OCI-LY1 (cell line): ENCODE results near the gene ZNF521.

Experiments
- H2AFZ ChIP-seq: fragments of 200-600 bp; sonication (generic), shearing (Covaris generic); 2 replicates; pipeline ENCODE4 v1.6.0; 2014; ENCODE audit warnings: antibody characterized with exemption, mild to moderate bottlenecking, low read length
- H3F3A ChIP-seq: fragments of 200-600 bp; sonication (generic), shearing (Covaris generic); 2 replicates; pipeline ENCODE4 v1.6.0; 2014; ENCODE audit warnings: mild to moderate bottlenecking, antibody characterized with exemption, low read length, moderate library complexity; ENCODE audit not compliant: insufficient read depth
- H3K27ac ChIP-seq: fragments of 200-600 bp; sonication (generic); 2 replicates; pipeline ENCODE4 v1.5.1; 2014; ENCODE audit warnings: low read length, mixed run types, mild to moderate bottlenecking, low read depth; ENCODE audit not compliant: poor library complexity, severe bottlenecking
- H3K27me3 ChIP-seq: fragments of 200-600 bp; sonication (generic); 2 replicates; pipeline ENCODE4 v1.6.0; 2014; ENCODE audit warnings: antibody characterized with exemption, mild to moderate bottlenecking, low read length, moderate library complexity; ENCODE audit not compliant: insufficient read depth
- H3K36me3 ChIP-seq: fragments of 200-600 bp; sonication (generic); 2 replicates; pipeline ENCODE4 v1.6.1; 2014; ENCODE audit warnings: mild to moderate bottlenecking, antibody characterized with exemption, low read length, moderate library complexity, mixed read lengths; ENCODE audit not compliant: insufficient read depth
- H3K4me1 ChIP-seq: fragments of 200-600 bp; sonication (generic); 2 replicates; pipeline ENCODE4 v1.5.1; 2014; ENCODE audit warnings: mild to moderate bottlenecking, low read length, moderate library complexity; ENCODE audit not compliant: insufficient read depth, severe bottlenecking
- H3K4me2 ChIP-seq: fragments of 200-600 bp; sonication (generic), shearing (Covaris generic); 2 replicates; pipeline ENCODE4 v1.6.1; 2014; ENCODE audit warnings: low read length
- H3K4me3 ChIP-seq: fragments of 200-600 bp; sonication (generic); 2 replicates; pipeline ENCODE4 v1.5.1; 2014; ENCODE audit warnings: low read length, low read depth, mild to moderate bottlenecking, mixed read lengths; ENCODE audit not compliant: poor library complexity, severe bottlenecking
- H3K79me2 ChIP-seq: fragments of 200-600 bp; shearing (Covaris generic); 2 replicates; pipeline ENCODE4 v1.6.1; 2016; ENCODE audit warnings: mixed run types, low read length, mixed read lengths; ENCODE audit not compliant: insufficient read depth
- H3K9ac ChIP-seq: fragments of 200-600 bp; sonication (generic), shearing (Covaris generic); 2 replicates; pipeline ENCODE4 v1.6.1; 2014; ENCODE audit warnings: mild to moderate bottlenecking, low read length, mixed read lengths
- H3K9me2 ChIP-seq: fragments of 200-600 bp; sonication (generic), shearing (Covaris generic); 2 replicates; pipeline ENCODE4 v1.6.1; 2014; ENCODE audit warnings: low read depth, mild to moderate bottlenecking, low read length, mixed read lengths
- H3K9me3 ChIP-seq: fragments of 200-600 bp; shearing (Covaris generic); 2 replicates; pipeline ENCODE4 v1.6.1; 2014; ENCODE audit warnings: low read length, mixed read lengths
- H4K20me1 ChIP-seq: fragments of 200-600 bp; sonication (generic), shearing (Covaris generic); 2 replicates; pipeline ENCODE4 v1.6.0; 2016; ENCODE audit warnings: mild to moderate bottlenecking, low read length; ENCODE audit not compliant: insufficient read depth
- CTCF ChIP-seq: fragments of 200-600 bp; sonication (generic), shearing (Covaris generic); IDR thresholded peaks from 2 replicates; pipeline ENCODE4 v1.5.1; 2017; ENCODE audit warnings: mild to moderate bottlenecking, antibody characterized with exemption, low read length, moderate library complexity, mixed read lengths
- EZH2 ChIP-seq: fragments of 200-600 bp; sonication (generic), shearing (Covaris generic); IDR thresholded peaks from 2 replicates; pipeline ENCODE4 v1.8.0; 2017; ENCODE audit warnings: borderline replicate concordance, mixed run types, mild to moderate bottlenecking, antibody characterized with exemption, low read length, moderate library complexity, mixed read lengths

Gene ZNF521

DNA sequence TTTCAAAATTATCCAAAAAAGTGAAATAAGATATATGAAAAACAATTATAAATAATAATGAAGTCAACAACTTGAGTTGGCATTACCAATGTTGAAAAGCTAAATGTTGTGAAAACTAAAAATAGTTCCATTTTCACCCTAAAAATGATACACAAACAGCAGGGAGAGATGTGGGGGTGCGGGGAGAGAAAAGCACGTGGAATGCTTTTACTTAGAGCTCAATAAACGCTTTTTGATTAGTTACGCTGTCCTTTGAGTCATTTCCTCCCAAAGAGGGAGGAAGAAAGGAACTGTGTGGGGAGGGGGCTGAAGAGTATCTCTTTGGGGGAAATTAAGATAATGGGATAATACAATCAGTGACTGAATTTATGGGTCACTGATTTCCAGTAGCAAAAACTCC, 29.2 kb downstream of the ZNF521 start:
- no peak overlapping the region for H3K4me2 ChIP-seq
- H3K9me2 ChIP-seq = no peaks in the 10 kb centered on the region
- H3K4me1 ChIP-seq = peaks cover 36% of the 10 kb centered on the region
- no peak overlapping the region for H3K4me3 ChIP-seq
- H4K20me1 ChIP-seq = no peaks in the 10 kb centered on the region
- TF ChIP-seq CTCF (no peak), EZH2 (no peak)
- no peaks in the 10 kb centered on the region for H3K79me2 ChIP-seq
- no peaks in the 10 kb centered on the region for H3K9me3 ChIP-seq
- no peaks in the 10 kb centered on the region for H3K27me3 ChIP-seq
- H3K9ac ChIP-seq = no peak overlapping the region
- peaks cover 25% of the 10 kb centered on the region for H3K36me3 ChIP-seq
- peak overlapping the region; percentile 50 for H3K27ac ChIP-seq
- H3F3A ChIP-seq = no peaks in the 10 kb centered on the region
- no peak overlapping the region for H2AFZ ChIP-seq

DNA sequence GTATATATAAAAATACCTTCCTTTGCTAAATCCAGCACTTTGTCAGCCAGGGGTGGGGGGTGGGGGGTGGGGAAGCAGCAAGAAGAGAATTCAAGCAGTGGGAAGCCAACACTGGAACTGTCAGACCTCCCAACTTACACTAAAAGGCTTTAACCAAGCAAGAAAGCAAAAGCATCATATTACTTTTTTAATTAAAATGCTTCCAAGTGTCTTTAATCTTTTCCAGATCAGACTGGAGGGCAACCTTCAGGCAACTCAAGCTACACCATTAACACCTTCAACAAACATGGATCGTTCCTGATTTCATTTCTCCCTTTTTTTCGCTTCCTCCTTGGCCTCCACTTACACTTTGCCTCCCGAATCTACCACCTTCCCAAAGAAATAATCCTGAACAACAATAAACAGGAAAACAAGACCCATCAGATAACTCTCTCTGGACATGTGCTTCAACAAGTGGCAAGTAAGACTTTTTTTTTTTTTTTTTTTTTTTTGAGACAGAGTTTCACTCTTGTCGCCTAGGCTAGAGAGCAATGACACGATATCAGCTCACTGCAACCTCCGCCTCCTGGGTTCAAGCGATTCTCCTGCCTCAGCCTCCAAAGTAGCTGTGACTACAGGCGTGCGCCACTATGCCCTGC, 35.5 kb downstream of the ZNF521 start:
- H3K4me2 ChIP-seq = no peak overlapping the region
- no peaks in the 10 kb centered on the region for H3K79me2 ChIP-seq
- no peak overlapping the region for H3K9ac ChIP-seq
- no peaks in the 10 kb centered on the region for H3K9me3 ChIP-seq
- H3K4me1 ChIP-seq = peaks cover 19% of the 10 kb centered on the region
- H4K20me1 ChIP-seq = no peaks in the 10 kb centered on the region
- peaks cover 27% of the 10 kb centered on the region for H3K36me3 ChIP-seq
- H3K9me2 ChIP-seq = no peaks in the 10 kb centered on the region
- no peak overlapping the region for H3K4me3 ChIP-seq
- no peak overlapping the region for H2AFZ ChIP-seq
- H3K27me3 ChIP-seq = no peaks in the 10 kb centered on the region
- no peak overlapping the region for H3K27ac ChIP-seq
- no peak for TF ChIP-seq EZH2
- no peak for TF ChIP-seq CTCF
- H3F3A ChIP-seq = no peaks in the 10 kb centered on the region

DNA sequence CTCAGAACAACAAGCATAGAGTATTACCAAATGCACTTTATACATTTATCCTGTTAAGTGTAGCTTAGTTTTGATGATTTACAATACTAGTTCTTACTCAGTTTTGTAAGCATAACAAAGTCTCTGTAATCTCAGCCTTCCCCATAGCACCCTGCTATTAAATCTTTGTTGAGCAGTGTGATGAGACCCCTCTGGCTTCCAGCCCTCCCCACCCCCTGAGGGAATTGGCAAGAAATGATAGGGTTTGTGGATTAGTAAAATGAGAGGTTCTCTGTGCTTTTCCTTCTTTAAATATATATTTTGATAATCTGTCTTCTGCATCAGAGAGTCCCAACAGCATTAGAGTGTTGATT, 37.2 kb downstream of the ZNF521 start:
- Histone ChIP-seq H2AFZ (no peak overlapping the region), H3K9ac (no peak overlapping the region), H3K4me2 (no peak overlapping the region), H3K9me3 (no peaks in the 10 kb centered on the region), H3K27ac (no peak overlapping the region), H3K4me3 (no peak overlapping the region), H3F3A (no peaks in the 10 kb centered on the region), H3K4me1 (peaks cover 17% of the 10 kb centered on the region), H3K79me2 (no peaks in the 10 kb centered on the region), H3K9me2 (no peaks in the 10 kb centered on the region), H4K20me1 (no peaks in the 10 kb centered on the region), H3K27me3 (no peaks in the 10 kb centered on the region), H3K36me3 (peaks cover 16% of the 10 kb centered on the region)
- TF ChIP-seq CTCF (no peak), EZH2 (no peak)
